ENCODE results near the gene SLAMF1. TPM values are rescaled to one million over a fixed set of nuclear protein-coding genes. Genes with fewer than 3 reads are reported as not detected.

Gene SLAMF1
- total and polyA plus RNA-seq, 9 of the 15 experiments (the other 6 are each of a cell fraction or from before 2014, with no cell fraction given) = 0.04 to 0.17 (median 0.11) TPM; not detected in 4

GRCh38 chr1:160575112-160575664 is 71.7 kb downstream of the SLAMF1 start (continued):
- TF ChIP-seq MGA (IDR thresholded peaks at IDR 0.05) = 0 out of 2 replicates have a peak, but pooled peaks have one; percentile 18
- no peak for TF ChIP-seq L3MBTL2 (IDR thresholded peaks at IDR 0.05)
- TF ChIP-seq EGR1 (conservative IDR thresholded peaks at IDR 0.05) = peak; percentile 78
- TF ChIP-seq ZNF592 (IDR thresholded peaks at IDR 0.05) = peak; percentile 38; the same call in 1 of the 2 replicates
- no peak for TF ChIP-seq HNRNPL (IDR thresholded peaks at IDR 0.05; ENCODE audit: low read depth, low read length)
